UCSD-AML1 (cell line): ENCODE measurements around the gene GULP1.
"Not testable (repeated sequence)": the region's sequence is repeated elsewhere in the genome, so short reads cannot be mapped to it uniquely, and the experiment has no call there.

ENCODE experiments used
- DNase-seq: peaks from one replicate; lab custom pipeline; 2025; ENCODE audit not compliant: unreplicated experiment; lab: John Stamatoyannopoulos, UW

Gene GULP1, protein sequence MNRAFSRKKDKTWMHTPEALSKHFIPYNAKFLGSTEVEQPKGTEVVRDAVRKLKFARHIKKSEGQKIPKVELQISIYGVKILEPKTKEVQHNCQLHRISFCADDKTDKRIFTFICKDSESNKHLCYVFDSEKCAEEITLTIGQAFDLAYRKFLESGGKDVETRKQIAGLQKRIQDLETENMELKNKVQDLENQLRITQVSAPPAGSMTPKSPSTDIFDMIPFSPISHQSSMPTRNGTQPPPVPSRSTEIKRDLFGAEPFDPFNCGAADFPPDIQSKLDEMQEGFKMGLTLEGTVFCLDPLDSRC

DNA sequence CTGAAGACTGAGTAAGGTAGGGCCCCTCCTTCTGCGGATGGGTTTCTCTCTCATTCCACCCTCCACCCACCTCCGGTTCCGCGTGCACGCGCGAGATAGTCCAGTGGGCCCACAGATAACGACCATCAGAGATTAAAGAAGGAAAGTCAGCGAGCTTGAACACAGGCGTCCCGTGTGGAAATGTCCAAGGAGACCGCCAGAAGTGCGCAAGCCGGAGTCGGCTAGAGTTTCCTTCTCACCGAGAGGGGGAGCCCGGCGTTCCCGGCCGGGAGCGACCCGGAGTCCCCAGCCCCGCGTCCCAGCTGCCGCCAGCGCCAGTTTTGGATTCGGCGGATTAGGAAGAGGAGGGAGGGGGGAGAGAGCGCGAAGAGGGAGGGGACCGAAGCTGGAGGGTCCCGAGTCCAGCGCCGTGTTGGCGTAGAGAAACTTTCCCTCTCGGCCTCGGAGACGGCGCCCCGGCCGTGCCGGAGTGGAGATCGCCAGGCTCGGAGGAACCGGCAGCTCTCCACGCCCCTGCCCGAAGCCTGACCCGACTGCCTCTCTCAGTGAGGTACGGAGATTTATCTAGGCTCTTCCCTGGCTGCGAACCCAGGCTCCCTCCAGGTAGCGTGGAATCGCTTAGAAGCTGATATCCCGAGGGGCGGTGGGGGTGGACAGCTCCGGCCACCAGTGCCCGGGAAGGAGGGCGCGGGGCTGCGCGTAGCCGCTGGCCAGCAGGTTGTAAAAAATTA is at the start of gene GULP1:
TSS of gene GULP1 (plus strand) at position 258 of the 731 bp plus-strand sequence. CDS start 185,829 bp downstream, outside the sequence.
- peak; percentile 14 for DNase-seq

DNA sequence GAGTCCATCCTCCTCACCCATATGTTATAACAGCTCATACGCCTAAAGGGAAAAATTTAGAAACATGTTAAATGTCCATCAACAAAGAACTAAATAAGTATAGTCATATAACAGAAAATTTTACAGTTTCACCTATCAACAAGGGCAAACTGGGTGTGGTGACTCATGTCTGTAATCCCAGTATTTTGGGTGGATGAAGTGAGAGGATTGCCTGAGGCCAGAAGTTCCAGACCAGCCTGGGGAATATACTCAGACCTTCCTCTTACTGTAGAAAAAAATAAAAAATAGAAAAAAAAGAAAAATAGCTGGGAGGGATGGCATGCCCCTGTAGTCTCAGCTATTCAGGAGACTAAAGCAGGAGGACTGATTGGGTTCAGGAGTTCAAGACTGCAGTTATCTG is 48.3 kb upstream of the GULP1 start:
- DNase-seq = no peak

DNA sequence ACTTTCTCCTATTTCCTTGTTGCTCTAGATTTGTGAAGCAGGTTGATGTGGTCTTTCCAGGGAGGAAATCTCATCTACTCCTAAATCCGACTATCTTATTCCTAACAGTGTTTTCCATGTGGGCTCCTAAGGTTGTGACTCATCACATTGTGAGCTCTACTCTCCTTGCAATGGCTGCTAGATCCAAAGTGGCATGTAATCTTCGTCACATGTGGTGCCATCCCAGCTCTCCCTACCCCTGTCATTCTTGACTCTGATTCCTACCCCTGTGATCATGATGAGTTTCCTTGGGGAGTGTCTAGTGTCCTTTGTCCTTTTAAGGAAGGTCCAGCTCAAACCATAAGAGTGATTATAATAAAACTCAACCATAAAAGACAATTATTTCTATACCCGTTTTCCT is 47.3 kb upstream of the GULP1 start:
- DNase-seq = no peak

DNA sequence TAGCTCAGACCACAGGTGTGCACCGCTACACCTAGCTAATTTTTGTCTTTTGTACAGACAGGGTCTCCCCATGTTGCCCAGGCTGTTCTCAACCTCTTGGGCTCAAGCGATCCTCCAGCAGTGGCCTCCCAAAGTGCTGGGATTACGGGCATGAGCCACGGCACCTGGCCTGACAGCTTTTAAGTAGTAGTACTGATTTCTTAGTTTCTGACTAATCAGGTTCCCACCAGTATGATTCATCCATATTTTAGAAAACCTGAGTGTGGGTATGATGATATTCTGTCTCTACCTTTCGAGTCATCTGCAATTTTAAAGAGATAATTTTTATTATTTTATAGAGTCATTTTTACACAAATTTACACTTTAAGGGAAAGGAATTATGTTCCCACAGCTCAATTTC is 46.4 kb upstream of the GULP1 start:
- no peak for DNase-seq

DNA sequence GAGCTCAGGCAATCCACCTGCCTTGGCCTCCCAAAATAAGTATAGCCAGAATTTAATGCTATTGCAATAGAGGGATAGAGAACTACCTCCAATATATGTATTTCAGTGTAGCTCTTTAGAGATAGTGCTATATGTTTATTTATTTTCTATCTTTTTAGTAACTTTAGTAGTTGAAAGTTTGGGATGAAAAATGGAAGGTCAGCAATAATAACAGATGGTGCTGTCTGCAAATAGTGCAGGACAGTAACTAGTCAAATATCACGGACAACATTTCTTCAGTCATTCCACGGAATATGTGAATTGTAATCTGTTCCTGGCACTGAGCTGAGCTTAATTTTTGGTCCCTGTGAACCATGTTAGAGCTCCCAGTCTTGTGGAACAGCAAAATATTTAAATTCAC is 43.2 kb upstream of the GULP1 start:
- no peak for DNase-seq

DNA sequence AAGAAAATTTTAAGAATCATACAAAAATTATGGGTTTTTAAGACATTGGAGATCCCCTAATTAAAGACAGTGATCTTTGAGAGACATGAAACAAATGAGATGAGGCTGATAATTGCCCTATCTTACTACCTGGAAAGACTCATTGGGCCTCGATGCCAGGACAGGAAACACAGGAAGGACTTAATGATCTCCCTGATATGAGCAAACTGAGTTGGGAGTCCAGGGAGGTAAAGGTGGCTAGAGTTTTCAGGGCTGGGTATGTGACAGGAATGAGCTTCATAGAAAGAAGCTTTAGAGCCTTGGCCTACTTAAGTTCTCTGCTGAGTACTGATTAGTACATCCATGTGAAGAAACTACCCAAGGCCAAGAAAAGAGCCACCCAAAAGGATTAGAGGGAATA is 40.6 kb upstream of the GULP1 start:
- no peak for DNase-seq

DNA sequence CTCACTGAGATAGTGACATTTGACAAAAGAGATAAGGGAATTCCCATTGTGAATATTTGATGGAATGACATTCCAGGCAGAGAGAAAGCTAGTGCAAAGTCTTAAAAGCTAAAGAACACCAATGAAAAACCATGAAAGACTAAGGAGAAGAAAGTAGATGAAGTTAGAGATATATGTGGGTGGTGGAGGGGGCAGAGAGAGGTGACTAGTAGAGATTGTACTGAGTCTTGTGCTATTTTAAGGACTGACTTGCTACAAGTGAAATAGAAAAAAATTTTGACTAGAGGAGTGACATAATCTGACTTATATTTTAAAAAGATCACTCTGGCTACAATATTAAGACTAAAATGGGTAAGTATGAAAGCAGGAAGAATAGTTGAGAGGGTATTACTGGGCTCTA is 35.3 kb upstream of the GULP1 start:
- no peak for DNase-seq

DNA sequence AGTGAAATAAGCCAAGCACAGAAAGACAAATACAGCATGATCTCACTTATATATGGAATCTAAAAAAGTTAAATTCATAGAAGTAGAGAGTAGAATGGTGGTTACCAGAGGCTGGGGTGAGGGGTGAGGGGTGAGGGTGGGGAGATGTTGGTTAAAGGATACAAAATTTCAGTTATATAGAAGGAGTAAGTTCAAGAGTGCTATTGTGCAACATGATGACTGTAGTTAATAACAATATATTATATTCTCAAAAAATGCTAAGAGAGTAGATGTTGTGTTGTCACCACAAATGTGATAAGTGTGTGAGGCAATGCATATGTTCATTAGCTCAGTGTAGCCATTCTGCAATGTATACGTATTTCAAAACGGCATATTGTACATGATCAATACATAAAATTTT is 26.4 kb upstream of the GULP1 start:
- DNase-seq = no peak

DNA sequence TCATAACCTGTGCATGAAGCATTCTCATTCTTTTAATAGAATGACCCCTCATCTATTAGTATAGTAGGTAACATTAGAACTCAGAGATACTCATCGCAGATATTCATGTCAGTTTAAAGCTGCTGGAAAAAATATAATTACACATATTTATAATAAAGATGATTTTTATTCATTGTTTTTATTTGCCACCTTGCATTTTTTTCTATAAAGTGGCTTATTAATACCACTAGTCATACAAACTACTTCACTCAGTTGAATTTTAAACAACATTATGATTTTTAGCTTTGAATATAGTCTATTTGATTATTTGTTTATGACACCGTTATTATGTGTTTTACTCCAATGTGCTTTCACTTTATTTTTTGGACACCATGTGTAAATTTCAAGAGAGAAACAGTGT is 23.9 kb upstream of the GULP1 start:
- DNase-seq = no peak

DNA sequence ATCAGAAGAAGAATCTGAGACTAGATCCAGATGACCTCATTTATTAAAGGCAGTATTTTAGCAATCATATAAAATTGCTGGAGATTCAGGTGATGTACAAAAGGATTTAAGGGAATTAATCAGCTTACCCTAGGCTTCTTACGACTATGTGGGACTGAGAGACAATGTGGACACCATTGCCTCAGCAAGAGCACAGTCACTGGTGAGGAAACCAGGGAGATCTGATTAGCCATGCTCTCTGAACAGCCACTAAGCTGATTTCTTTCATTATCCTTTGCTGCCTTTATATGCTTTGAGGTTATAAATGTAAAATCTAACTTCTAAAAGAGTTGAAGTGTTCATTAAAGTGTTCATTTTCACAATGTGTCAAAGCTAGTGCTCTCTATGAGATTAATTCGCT is 22.7 kb upstream of the GULP1 start:
- DNase-seq = no peak

DNA sequence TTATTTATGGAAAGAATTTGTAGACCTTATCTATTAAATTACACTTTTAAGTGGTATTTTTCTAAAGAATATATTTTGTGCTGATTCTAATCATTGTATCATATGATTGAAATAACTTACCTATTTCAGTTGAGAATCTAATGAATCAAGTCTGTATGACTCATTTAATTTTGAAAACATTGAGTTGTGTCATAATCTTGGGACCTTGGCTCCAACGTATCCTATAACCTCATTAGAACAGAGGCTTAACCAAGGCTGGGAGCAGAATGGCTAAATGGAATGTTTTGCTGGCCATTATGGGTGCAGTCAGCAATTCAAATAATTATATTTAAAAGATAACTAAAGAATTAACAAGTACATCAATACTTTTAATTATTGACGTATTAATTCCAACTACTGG is 19.6 kb upstream of the GULP1 start:
- DNase-seq = no peak

DNA sequence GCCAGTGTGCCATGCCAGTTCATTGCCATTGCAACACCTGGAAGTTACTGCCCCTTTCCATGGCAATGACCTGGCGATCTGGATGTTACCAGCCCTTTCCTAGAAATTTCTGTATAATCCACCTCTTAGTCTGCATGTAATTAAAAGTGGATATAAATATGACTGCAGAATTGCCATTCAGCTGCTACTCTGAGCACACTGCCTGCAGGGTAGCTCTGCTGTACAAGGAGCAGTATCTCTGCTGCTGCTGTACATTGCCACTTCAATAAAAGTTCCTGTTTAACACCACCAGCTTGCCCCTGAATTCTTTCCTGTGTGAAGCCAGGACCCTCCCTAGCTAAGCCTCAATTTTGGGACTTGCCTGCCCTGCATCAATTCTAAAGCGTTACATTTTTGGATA is 17.4 kb upstream of the GULP1 start:
- DNase-seq = no peak

DNA sequence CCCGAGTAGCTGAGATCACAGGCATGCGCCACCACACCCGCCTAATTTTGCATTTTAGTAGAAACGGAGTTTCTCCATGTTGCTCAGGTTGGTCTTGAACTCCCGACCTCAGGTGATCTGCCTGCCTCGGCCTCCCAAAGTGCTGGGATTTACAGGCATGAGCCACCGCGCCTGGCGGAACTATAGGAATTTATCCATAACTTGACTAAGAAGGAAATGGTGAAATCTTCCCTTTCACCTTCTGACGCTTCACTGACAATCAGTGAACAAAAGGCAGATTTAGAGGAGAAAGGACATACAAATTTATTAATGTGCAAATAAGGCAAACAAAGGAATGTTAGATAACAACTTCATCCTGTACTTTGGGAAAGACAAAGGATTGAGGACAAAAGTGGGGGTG is 15.4 kb upstream of the GULP1 start:
- no peak for DNase-seq

DNA sequence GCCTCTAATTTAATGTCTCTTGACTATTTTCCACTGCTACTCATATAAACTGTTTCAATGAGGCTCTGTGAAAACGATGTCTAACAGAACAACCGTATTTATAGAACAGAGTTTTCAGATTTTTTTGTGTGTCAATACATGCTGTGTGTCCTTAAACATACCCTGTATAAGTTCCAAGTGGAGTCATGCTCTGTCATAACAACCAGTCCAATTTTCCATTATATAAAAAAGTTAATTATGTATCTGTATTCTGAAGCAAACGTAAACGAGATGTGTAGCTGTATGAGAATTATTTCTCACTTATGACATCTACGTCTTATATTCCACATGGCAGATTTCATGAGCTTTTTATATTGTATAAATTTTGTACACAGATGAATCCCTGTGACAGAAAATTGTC is 13.9 kb upstream of the GULP1 start:
- DNase-seq = no peak

DNA sequence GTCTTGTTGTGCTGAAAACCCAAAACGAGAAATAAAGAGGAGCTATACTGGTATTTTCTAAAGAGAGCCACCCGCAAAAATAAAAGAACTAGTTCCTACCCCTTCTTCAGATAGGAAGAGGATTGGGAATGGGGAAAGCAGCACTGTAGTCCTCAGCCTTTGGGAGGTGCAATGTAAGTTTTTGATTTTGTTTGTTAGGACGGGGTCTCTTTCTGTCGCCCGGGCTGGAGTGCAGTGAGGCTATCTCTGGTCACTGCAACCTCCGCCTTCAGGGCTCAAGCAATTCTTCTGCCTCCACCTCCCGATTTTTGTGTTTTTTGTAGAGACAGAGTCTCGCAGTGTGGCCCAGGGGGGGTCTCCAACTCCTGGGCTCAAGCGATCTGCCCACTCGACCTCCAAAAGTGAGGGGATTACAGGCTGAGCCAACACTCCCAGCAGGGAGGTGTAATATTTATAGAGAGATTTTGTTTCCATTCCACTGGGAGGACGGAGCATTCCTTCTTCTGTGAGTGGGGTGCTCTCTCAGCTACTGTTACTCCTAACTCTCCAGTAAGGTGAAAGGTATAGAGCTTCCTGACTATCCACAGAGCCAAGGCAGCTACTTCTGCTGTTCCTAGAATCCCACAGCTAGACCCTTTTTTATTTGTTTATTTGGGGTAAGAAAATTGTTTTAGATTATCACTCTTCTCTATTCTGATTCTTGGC is 13.1 kb upstream of the GULP1 start:
- no peak for DNase-seq

DNA sequence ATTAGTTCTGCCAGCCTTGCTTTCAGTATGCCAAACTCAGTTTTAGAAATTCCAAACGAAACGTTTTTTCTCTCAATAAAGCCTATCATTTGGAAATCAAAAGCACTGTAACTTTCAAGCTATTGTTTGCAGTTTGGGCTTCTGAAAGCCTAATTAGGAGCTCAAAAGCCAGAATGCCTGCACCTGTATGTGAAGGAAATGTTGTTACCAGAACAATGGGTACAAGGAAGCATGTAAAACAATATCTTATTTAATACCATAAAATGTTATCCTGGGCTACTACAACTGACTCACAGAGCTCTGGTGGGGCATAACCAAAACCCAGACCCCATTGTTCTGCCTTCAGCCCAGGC is 12.6 kb upstream of the GULP1 start:
- DNase-seq = no peak

DNA sequence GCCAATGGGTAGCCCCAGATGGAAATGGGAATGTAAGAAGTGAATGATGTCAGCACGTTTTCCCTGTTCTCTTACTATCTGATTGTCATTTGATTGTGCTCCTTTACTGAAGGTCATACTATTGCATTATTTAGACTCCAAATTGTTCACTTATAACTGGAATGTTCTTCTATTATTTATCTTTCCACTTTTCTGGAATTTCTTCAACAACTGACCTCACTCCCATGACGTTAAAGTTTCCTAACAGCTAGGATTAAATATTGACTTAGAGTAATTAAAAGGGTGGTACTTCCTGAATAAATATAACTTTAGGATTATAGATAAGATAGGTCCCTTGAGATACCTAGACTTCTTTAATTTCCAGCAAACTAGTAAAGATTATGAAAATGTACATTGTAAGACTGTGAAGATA is 10.9 kb upstream of the GULP1 start:
- no peak for DNase-seq

DNA sequence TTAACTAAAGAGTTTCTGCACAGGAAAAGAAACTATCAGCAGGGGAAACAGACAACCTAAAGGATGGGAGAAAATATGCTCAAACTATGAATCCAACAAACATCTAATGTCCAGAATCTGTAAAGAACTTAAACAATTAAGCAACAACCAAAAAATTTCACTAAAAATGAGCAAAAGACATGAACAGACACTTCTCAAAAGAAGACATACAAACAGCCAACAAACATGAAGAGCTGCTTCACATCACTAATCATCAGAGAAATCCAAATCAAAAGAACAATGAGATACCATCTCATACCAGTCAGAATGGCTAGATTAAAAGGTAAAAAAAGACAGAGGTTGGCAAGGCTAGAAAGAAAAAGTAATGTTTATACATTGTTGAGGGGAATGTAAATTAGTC is 8.8 kb upstream of the GULP1 start:
- no peak for DNase-seq

DNA sequence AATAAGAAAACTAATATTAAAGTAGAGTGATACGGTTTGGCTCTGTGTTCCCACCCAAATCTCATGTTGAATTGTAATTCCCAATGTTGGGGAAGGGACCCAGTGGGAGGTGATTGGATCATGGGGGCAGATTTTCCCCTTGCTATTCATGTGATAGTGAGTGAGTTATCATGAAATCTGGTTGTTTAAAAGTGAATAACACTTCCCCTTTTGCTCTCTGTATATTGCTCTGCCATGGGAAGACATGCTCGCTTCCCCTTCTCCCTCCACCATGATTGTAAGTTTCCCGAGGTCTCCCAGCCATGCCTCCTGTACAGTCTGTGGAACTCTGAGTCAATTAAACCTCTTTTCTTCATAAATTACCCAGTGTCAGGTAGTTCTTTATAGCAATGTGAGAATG is 7.4 kb upstream of the GULP1 start:
- not testable (repeated sequence) for DNase-seq

DNA sequence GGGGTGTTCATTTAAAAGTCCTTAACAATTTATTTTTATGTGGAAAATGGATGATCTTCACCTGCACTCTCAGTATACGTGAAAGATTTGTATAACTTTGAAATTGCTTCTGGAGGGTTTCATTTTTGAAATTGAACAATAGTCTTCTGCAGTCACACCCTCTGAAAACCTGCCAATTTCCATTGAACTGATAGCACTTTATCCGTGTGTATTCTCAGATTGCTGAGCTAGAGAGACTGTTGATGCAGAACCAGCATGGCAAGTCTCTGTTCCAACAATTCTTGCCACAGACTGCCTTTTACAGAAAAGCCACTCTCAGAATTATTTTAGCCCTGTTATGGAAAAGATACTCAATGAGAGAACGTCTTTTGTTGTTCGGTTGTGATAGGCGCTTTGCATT is 6.6 kb upstream of the GULP1 start:
- DNase-seq = no peak

DNA sequence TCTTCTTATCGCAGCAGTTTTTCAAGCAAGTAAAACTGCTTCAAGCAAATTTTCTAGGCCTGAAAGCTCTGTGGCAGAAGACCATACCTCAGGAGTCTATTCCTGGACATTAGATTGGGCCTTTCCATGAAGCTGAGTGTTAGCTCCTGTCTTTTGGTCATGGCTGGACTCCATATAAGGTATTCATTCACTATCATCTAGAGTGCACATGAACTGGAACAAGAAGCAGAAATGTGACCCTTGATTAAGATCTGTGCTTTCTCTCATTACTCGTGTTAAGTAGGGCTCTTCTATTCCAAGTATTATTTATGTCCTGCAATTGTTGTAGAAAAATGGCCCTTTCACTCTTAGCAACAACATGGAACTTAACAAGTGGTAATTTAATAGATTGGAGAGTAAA is 5.9 kb upstream of the GULP1 start:
- no peak for DNase-seq

DNA sequence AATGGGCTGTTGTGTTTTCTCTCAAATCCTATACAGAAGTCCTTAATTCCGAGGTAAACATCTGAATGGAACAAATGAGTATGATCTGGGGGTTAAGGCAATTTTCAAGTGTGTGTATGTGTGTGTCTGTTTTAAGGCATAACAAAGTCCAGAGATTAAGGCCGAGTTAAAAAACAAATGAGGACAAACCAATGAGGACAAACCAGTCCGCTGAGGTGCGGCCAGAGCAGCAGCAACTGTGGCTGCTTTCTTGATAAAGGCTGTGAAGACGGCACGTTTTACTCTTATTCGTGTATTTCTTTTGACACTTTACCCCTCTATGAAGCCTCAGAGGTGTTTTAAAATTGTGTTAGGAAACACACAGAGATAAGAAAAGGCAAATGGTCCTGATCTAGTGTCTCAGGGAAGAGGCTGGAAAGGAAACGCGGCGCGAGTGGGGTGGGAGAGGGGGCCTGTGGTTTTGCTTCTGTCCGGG is 495 bp upstream of the GULP1 start:
- no peak for DNase-seq
